HCT116 (cell line): ENCODE data around the gene F13A1. TPM values are rescaled to one million over a fixed set of nuclear protein-coding genes. Genes with fewer than 3 reads are reported as not detected.

Source experiments
- ATAC-seq: fragments of 200-7000 bp; cut with Tn5 transposase; 2 replicates; pipeline ENCODE4 v1.9.1; 2020; ENCODE audit warnings: mild to moderate bottlenecking, moderate library complexity
- BruUV-seq: library from RNA; stranded (reverse); fragments of 400-500 nt; replicated peaks from 2 replicates; lab custom pipeline; 2021; lab: Mats Ljungman, UMichigan
- CTCF ChIA-PET: fragments of 300-600 bp; sonication (Branson Sonifier 250); formaldehyde crosslinking; loops from one replicate; lab custom pipeline; 2021; ENCODE audit warnings: antibody characterized with exemption; lab: Charles Lee
- POLR2A ChIA-PET: fragments of 300-600, 350-600 bp; sonication (Branson Sonifier 250); formaldehyde crosslinking; loops from one replicate; lab custom pipeline; 2021; ENCODE audit warnings: antibody characterized with exemption; lab: Charles Lee
- RAD21 ChIA-PET, 2 experiments: fragments of 300-600 bp; sonication (Branson Sonifier 250); formaldehyde crosslinking; loops; one replicate each; lab custom pipeline; 2023; ENCODE audit warnings: low total read pairs in 2 of 2; ENCODE audit not compliant: uncharacterized antibody in 2 of 2, unreplicated experiment in 2 of 2, low non-redundant PET in 1 of 2; lab: Charles Lee
- DNase-seq: peaks from one replicate; pipeline ENCODE4 v3.0.0-alpha.2; 2010; ENCODE audit warnings: low read depth, low spot score
- H2AFZ ChIP-seq: fragments of 200-600 bp; shearing (Covaris generic), sonication (generic); 2 replicates; pipeline ENCODE4 v1.6.1; 2017; ENCODE audit warnings: low read depth, mixed run types, mixed read lengths, antibody characterized with exemption, low read length; ENCODE audit not compliant: poor library complexity, severe bottlenecking
- H3K27ac ChIP-seq: 2 replicates; pipeline ENCODE4 v1.5.1; 2012; ENCODE audit warnings: low read depth, low read length
- H3K27me3 ChIP-seq: fragments of 200-600 bp; sonication (generic); 2 replicates; pipeline ENCODE4 v1.6.1; 2016; ENCODE audit warnings: mixed run types, low read length, mixed read lengths; ENCODE audit not compliant: insufficient read depth
- H3K36me3 ChIP-seq, 2 experiments: fragments of 200-500 bp in 1 of 2; fragments of 200-600 bp in 1 of 2; sonication (Bioruptor generic) in 1 of 2; sonication (generic) in 1 of 2; 2 replicates each; pipeline versions ENCODE4 v1.5.1 to v1.6.1; 2014 to 2016; ENCODE audit warnings: low read length in 2 of 2, inconsistent platforms in 1 of 2, mixed read lengths in 1 of 2, mixed run types in 1 of 2; ENCODE audit not compliant: insufficient read depth in 2 of 2, control insufficient read depth in 1 of 2
- H3K4me1 ChIP-seq, 2 experiments: fragments of 200-600 bp in 1 of 2; sonication (generic) in 1 of 2; 2 replicates each; pipeline versions ENCODE4 v1.5.1 to v1.6.1; 2012 to 2017; ENCODE audit warnings: low read length in 2 of 2, inconsistent platforms in 1 of 2, mild to moderate bottlenecking in 1 of 2, mixed read lengths in 1 of 2, mixed run types in 1 of 2, moderate library complexity in 1 of 2; ENCODE audit not compliant: insufficient read depth in 2 of 2, control insufficient read depth in 1 of 2
- H3K4me2 ChIP-seq: fragments of 200-600 bp; sonication (generic); 2 replicates; pipeline ENCODE4 v1.6.1; 2017; ENCODE audit warnings: mixed run types, low read length, mixed read lengths
- H3K4me3 ChIP-seq, 2 experiments: fragments of 200-600 bp in 1 of 2; sonication (generic) in 1 of 2; replicated peaks in 1 of 2; 2 replicates each; pipeline ENCODE4 v1.5.1; 2011 to 2016; ENCODE audit warnings: low read length in 2 of 2, control low read depth in 1 of 2, low read depth in 1 of 2, mild to moderate bottlenecking in 1 of 2, mixed read lengths in 1 of 2, mixed run types in 1 of 2
- H3K79me2 ChIP-seq: fragments of 200-600 bp; sonication (generic); 2 replicates; pipeline ENCODE4 v1.6.1; 2017; ENCODE audit warnings: mild to moderate bottlenecking, mixed run types, low read length, moderate library complexity, mixed read lengths; ENCODE audit not compliant: insufficient read depth
- H3K9ac ChIP-seq: fragments of 200-600 bp; sonication (generic); 2 replicates; pipeline ENCODE4 v1.6.1; 2016; ENCODE audit warnings: low read length, mixed read lengths
- H3K9me2 ChIP-seq: fragments of 200-600 bp; sonication (generic), shearing (Covaris generic); 2 replicates; pipeline ENCODE4 v1.6.1; 2017; ENCODE audit warnings: mixed run types, mild to moderate bottlenecking, moderate library complexity; ENCODE audit not compliant: insufficient read depth
- H3K9me3 ChIP-seq, 2 experiments: fragments of 200-500 bp in 1 of 2; fragments of 200-600 bp in 1 of 2; sonication (Bioruptor generic) in 1 of 2; sonication (generic) in 1 of 2; 2 replicates each; pipeline ENCODE4 v1.6.1; 2014 to 2017; ENCODE audit warnings: low read length in 2 of 2, mixed read lengths in 2 of 2, inconsistent platforms in 1 of 2, low read depth in 1 of 2, mild to moderate bottlenecking in 1 of 2, mixed run types in 1 of 2, moderate library complexity in 1 of 2; ENCODE audit not compliant: control insufficient read depth in 1 of 2, insufficient read depth in 1 of 2
- H4K20me1 ChIP-seq: fragments of 200-600 bp; sonication (generic), shearing (Covaris generic); 2 replicates; pipeline ENCODE4 v1.6.1; 2017; ENCODE audit warnings: mixed run types, mild to moderate bottlenecking, moderate library complexity; ENCODE audit not compliant: insufficient read depth
- CBX3 ChIP-seq: IDR thresholded peaks from 2 replicates; pipeline ENCODE4 v1.6.1; 2012; ENCODE audit warnings: low read depth
- CEBPB ChIP-seq: IDR thresholded peaks from 2 replicates; pipeline ENCODE4 v1.6.1; 2012; ENCODE audit warnings: low read depth
- EZH2 ChIP-seq: fragments of 200-600 bp; sonication (generic); IDR thresholded peaks from 2 replicates; pipeline ENCODE4 v1.6.1; 2017; ENCODE audit warnings: antibody characterized with exemption, mixed run types
- EZH2phosphoT487 ChIP-seq: fragments of 200-600 bp; IDR thresholded peaks from 2 replicates; pipeline ENCODE4 v1.6.1; 2018; ENCODE audit warnings: antibody characterized with exemption, borderline replicate concordance
- FOSL1 ChIP-seq: IDR thresholded peaks from 2 replicates; pipeline ENCODE4 v1.6.1; 2012; ENCODE audit warnings: low read depth
- JUND ChIP-seq: IDR thresholded peaks from 2 replicates; pipeline ENCODE4 v1.6.1; 2012
- MAX ChIP-seq: IDR thresholded peaks from 2 replicates; pipeline ENCODE4 v1.6.1; 2012
- POLR2A ChIP-seq: IDR thresholded peaks from 2 replicates; pipeline ENCODE4 v1.7.0; 2011; ENCODE audit warnings: borderline replicate concordance; ENCODE audit not compliant: insufficient read depth, insufficient read length; ENCODE audit errors: extremely low read depth
- POLR2AphosphoS5 ChIP-seq: IDR thresholded peaks from 2 replicates; pipeline ENCODE4 v1.6.1; 2011; ENCODE audit warnings: mild to moderate bottlenecking, low read depth, low read length, moderate library complexity
- RAD21 ChIP-seq: IDR thresholded peaks from 2 replicates; pipeline ENCODE4 v1.6.1; 2012; ENCODE audit warnings: low read depth, mild to moderate bottlenecking
- REST ChIP-seq: IDR thresholded peaks from 2 replicates; pipeline ENCODE4 v1.6.1; 2012; ENCODE audit warnings: low read depth
- SIN3A ChIP-seq: IDR thresholded peaks from 2 replicates; pipeline ENCODE4 v1.6.1; 2012; ENCODE audit warnings: low read depth
- TCF7L2 ChIP-seq: IDR thresholded peaks from 2 replicates; pipeline ENCODE4 v1.7.0; 2011; ENCODE audit warnings: borderline replicate concordance, inconsistent platforms; ENCODE audit not compliant: insufficient read depth, insufficient read length; ENCODE audit errors: extremely low read depth
- YY1 ChIP-seq: IDR thresholded peaks from 2 replicates; pipeline ENCODE4 v1.6.1; 2011; ENCODE audit warnings: low read length, low read depth, moderate library complexity, mild to moderate bottlenecking; ENCODE audit not compliant: insufficient replicate concordance; ENCODE audit errors: extremely low read depth
- intact Hi-C: fragments of 100-400 bp; cut with micrococcal nuclease; formaldehyde crosslinking; loops from 2 replicates; pipeline ENCODE4 v1.10.0; 2022
- total RNA-seq: library from RNA; stranded (reverse); gene quantifications from one replicate; pipeline ENCODE4 v1.2.1, GENCODE V29; 2021; ENCODE audit not compliant: unreplicated experiment

Gene F13A1
- total RNA-seq, 1 experiment from 2014 or later = 0.34 TPM

- CTCF ChIA-PET = no interaction called here
- no peaks in the 10 kb centered on the region for H3K9me2 ChIP-seq
- H3K27ac ChIP-seq = no peak overlapping the region
- TF ChIP-seq YY1 = no peak
- no peak for TF ChIP-seq EZH2phosphoT487
- no peak for TF ChIP-seq CBX3
- TF ChIP-seq POLR2A = no peak
- no peak for TF ChIP-seq JUND
- TF ChIP-seq SIN3A = no peak
- TF ChIP-seq RAD21 = no peak
- no peak for TF ChIP-seq EZH2
- no peak for TF ChIP-seq FOSL1
- no peak for TF ChIP-seq POLR2AphosphoS5
- TF ChIP-seq MAX = no peak
- no peak for TF ChIP-seq REST
- no peak for TF ChIP-seq TCF7L2
- TF ChIP-seq CEBPB = no peak
- H3K4me3 ChIP-seq = no peak overlapping the region
- H3K79me2 ChIP-seq = no peaks in the 10 kb centered on the region
- DNase-seq = no peak
- no peaks in the 10 kb centered on the region for H3K36me3 ChIP-seq
- no TSS peak for BruUV-seq
- intact Hi-C loops = no loop called here
- no peak for ATAC-seq
- H3K4me2 ChIP-seq = no peak overlapping the region
- no peaks in the 10 kb centered on the region for H3K9me3 ChIP-seq
- no peak overlapping the region for H2AFZ ChIP-seq
- RAD21 ChIA-PET = no interaction called here
- H4K20me1 ChIP-seq = no peaks in the 10 kb centered on the region
- POLR2A ChIA-PET = no interaction called here
- H3K27me3 ChIP-seq = peaks cover 45% of the 10 kb centered on the region
- no peaks in the 10 kb centered on the region for H3K4me1 ChIP-seq
- no peak overlapping the region for H3K9ac ChIP-seq
Observed at GRCh38 chr6:6352772-6353171, 32.3 kb upstream of the F13A1 start.
